NCI-H524 (cell line): ENCODE measurements around the gene SLC25A48.
"Not testable (repeated sequence)": the region's sequence is repeated elsewhere in the genome, so short reads cannot be mapped to it uniquely, and the experiment has no call there.

Experiments
- DNase-seq, 2 experiments: peaks; one replicate each; lab custom pipeline; 2025; lab: John Stamatoyannopoulos, UW

The SLC25A48 gene

GRCh38 chr5:135857630-135858311 is 23.3 kb downstream of the SLC25A48 start:
- DNase-seq, result no peak

GRCh38 chr5:135859186-135859585 is 24.7 kb downstream of the SLC25A48 start:
- DNase-seq, result not testable (repeated sequence)

GRCh38 chr5:135859641-135860040 is 25.2 kb downstream of the SLC25A48 start:
- DNase-seq, result no peak

GRCh38 chr5:135861641-135862040 is 27.2 kb downstream of the SLC25A48 start:
- no peak for DNase-seq

GRCh38 chr5:135862086-135862485 is 27.6 kb downstream of the SLC25A48 start:
- DNase-seq, result no peak

GRCh38 chr5:135862744-135863143 is 28.3 kb downstream of the SLC25A48 start:
- no peak for DNase-seq

GRCh38 chr5:135864503-135865435 is 30.3 kb downstream of the SLC25A48 start:
- DNase-seq, result no peak

GRCh38 chr5:135866016-135866415 is 31.6 kb downstream of the SLC25A48 start:
- no peak for DNase-seq

- no peak for DNase-seq
Observed at GRCh38 chr5:135867599-135867998, 33.1 kb downstream of the SLC25A48 start.

GRCh38 chr5:135868681-135869080 is 34.2 kb downstream of the SLC25A48 start:
- DNase-seq, result no peak

- DNase-seq, result no peak
Observed at GRCh38 chr5:135869276-135869675, 34.8 kb downstream of the SLC25A48 start.

GRCh38 chr5:135869935-135870334 is 35.5 kb downstream of the SLC25A48 start:
- DNase-seq, result no peak

- no peak for DNase-seq
Observed at GRCh38 chr5:135871268-135871915, 36.9 kb downstream of the SLC25A48 start.

GRCh38 chr5:135873831-135874230 is 39.4 kb downstream of the SLC25A48 start:
- no peak for DNase-seq

GRCh38 chr5:135874461-135874860 is 40.0 kb downstream of the SLC25A48 start:
- DNase-seq, result no peak

GRCh38 chr5:135875567-135875966 is 41.1 kb downstream of the SLC25A48 start:
- DNase-seq, result no peak

GRCh38 chr5:135876146-135876545 is 41.7 kb downstream of the SLC25A48 start:
- DNase-seq, result no peak

GRCh38 chr5:135877570-135878155 is 43.2 kb downstream of the SLC25A48 start:
- no peak for DNase-seq

GRCh38 chr5:135878156-135878620 is 43.7 kb downstream of the SLC25A48 start:
- DNase-seq, result no peak

GRCh38 chr5:135879591-135879990 is 45.1 kb downstream of the SLC25A48 start:
- DNase-seq, result no peak

- peak in 1 of 2 experiments; percentile 28 for DNase-seq
Observed at GRCh38 chr5:135880278-135880677, 45.8 kb downstream of the SLC25A48 start.

- DNase-seq, result no peak
Observed at GRCh38 chr5:135880801-135881200, 46.3 kb downstream of the SLC25A48 start.
